Measurements from ENCODE around the gene SH3GLB1. TPM values are rescaled to one million over a fixed set of nuclear protein-coding genes. Genes with fewer than 3 reads are reported as not detected.
"Not testable (repeated sequence)": the region's sequence is repeated elsewhere in the genome, so short reads cannot be mapped to it uniquely, and the experiment has no call there.

Gene SH3GLB1
- 25.1 and 25.3 TPM in 2 replicates for total RNA-seq (2014; rRNA removed; shearing (Covaris generic))

DNA sequence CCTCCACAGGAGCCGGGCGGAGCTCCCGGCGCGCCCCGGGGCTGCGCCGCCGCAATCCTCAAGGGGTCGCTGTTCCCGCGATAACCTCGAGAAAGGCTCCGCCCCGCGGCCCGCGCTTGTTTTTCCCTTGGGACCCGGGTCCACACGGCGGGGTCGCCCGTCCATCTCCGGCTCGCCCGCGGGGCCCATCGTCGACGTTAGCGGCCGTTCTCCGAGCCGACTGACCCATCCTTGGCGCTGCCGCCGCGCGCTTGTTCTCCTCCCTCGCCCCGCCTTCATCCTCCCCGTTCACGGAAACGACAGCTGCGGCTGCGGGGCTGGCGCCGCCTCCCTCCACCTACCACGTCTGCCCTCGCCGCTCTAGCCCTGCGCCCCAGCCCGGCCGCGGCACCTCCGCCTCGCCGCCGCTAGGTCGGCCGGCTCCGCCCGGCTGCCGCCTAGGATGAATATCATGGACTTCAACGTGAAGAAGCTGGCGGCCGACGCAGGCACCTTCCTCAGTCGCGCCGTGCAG lies at the start of gene SH3GLB1:
Gene SH3GLB1 (plus strand): TSS at position 119 of the 514 bp plus-strand sequence. CDS start 324 bp downstream, at position 443.
- DNase-seq (ENCODE audit: low spot score): peak; percentile 37

DNA sequence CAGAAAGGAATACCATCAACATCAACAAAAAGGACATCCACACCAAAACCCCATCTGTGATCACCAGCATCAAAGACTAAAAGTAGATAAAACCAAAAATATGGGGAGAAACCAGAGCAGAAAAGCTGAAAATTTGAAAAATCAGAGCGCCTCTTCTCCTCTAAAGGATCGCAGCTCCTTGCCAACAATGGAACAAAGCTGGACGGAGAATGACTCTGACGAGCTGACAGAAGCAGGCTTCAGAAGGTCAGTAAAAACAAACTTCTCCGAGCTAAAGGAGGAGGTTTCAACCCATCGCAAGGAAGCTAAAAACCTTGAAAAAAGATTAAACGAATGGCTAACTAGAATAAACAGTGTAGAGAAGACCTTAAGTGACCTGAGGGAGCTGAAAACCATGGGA lies 46.0 kb upstream of the SH3GLB1 start:
- DNase-seq (ENCODE audit: low spot score): not testable (repeated sequence)

DNA sequence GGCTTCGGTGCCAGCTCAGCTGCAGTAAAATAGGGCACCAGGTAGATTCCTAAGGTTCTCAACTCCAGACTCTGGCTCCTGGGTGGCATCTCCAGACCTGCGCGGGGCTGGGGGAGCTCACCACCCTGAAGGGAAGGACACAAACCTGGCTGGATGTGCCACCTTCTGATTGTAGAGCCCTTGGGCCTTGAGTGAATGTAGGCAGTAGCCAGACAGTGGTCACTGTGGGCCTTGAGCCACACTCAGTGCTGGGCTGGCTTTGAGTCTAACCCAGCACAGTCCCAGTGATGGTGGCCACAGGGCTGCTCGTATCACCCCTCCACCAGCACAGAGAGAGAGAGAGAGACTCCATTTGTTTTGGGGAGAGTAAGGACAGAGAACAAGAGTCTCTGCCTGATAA lies 38.0 kb upstream of the SH3GLB1 start:
- no peak for DNase-seq (ENCODE audit: low spot score)

DNA sequence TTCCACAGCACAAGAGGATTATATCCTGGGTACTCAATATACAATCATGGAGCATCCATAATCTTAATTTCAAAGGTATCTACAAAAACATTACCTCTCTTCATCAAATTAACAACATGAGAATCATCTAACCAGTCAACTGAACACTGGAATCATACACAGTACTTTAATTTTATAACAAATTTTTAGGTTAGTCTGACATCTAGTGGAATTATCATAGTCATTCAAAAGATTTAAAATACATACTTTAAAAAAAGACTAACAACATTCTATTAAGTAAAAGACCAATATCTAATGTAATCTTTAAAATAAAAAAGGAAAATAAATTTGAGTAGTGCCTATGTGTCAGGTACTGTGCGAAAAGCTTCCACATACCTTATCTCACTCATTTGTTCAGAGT lies 16.8 kb upstream of the SH3GLB1 start:
- no peak for DNase-seq (ENCODE audit: low spot score)

DNA sequence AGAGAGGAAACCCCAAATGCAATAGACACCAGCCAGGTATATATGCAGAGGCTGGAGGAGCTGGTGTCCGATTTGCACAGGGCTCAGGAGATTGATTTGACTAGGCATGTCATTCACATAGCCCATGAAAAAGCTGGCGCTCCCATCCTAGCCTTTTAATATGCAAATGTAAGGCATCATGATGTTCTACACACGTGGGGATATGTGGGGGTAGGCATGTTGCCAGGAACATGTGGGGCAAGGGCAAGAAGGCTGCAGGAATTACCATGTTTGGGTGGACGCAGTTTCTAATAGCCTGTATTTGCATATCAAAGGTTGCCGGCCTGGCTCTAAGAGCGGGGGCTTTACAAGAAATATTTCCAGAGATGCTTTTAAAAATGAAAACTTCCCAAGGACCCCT lies 11.7 kb upstream of the SH3GLB1 start:
- DNase-seq (ENCODE audit: low spot score): no peak

DNA sequence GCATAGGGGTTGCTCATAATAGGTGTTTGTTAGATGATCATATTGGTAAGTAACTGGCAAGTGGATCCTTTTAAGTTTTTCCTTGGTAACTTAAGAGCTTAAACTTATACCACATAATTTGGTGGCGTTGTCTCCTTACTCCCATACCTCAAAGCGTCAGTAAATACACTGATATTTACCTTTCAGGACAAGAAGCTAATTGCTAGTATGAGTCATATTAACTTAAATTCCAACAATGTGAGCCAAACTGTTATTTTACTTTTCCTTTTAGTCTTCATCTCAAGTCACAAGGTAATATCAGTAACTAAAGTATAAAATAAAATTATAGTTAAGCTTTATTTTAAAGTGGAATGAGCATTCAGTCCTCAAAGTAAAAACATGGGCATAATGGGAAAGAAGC lies 9.0 kb upstream of the SH3GLB1 start:
- no peak for DNase-seq (ENCODE audit: low spot score)

DNA sequence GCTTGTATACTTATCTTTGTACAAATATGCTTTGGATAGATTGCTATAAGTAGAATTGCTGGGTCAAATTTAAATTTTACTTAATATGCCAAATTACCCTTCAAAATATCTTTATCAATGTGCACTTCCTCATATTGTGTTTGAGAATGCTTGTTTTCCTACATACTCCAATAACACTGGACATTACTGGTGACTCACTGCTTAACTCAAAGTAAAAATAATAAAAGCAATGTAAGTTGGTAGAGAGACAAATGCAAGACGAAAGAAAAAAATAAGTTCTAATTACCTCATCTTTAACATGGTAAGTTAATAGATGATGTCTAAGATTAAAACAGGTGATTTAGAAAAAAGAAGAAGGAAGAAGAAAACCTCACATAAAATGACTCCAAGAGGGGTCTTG lies 7.9 kb upstream of the SH3GLB1 start:
- DNase-seq (ENCODE audit: low spot score): no peak

DNA sequence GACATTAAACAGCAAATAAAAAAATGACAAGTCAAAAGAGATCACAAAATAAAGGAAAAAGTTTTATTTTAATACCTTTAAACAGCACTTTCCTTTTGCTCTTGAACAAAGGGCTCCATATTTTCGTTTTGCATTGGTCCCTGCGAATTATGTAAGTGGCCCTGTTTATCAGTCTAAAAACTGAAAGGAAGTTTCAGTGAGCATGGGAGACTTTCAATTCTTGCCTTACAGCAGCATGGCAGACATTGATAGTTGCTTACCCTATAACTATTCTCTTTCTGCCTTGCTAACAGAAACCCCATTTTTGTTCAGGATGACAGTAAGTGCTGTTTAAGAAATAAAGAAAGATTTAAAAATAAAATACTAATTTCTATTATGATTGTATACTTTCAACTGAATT lies 5.2 kb upstream of the SH3GLB1 start:
- DNase-seq (ENCODE audit: low spot score): no peak

DNA sequence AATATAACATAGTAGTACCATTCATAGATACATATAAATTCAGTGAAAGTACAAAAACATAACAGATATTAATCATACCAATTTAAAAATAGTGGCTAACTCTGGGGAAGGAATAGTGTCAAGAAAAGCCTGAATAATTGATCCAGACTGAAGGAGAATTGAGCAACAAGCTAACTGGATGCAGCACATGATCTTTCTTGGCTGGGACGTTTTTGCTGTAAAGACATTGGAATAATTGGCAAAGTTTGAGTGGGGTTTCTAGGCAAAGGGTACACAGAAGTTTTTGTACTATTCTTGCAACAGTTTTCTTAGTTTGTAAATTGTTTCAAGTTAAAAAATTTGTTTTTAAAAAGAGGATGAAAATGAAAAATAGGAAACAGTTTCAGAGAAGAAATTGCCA lies 2.6 kb upstream of the SH3GLB1 start:
- no peak for DNase-seq (ENCODE audit: low spot score)

DNA sequence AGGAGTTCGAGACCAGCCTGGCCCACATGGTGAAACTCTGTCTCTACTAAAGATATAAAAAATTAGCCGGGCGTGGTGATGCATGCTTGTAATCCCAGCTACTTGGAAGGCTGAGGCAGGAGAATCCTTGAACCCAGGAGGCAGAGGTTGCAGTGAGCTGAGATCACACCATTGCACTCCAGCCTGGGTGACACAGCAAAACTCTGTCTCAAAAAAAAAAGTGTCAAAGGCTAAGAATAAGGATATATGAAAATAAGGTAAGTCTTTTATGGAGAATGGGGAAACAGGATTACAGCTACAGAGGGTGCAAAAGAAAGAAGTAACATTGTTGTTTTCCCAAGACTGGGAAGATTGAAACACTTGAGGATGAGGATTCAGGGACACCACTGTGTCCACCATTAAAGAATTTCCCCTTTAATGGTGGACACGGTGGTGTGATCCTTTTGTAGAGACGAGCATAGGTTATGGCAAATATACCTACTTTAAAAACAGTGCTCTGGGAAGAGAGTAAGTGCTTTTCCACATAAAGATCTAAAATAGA lies 1.4 kb upstream of the SH3GLB1 start:
- DNase-seq (ENCODE audit: low spot score): not testable (repeated sequence)

DNA sequence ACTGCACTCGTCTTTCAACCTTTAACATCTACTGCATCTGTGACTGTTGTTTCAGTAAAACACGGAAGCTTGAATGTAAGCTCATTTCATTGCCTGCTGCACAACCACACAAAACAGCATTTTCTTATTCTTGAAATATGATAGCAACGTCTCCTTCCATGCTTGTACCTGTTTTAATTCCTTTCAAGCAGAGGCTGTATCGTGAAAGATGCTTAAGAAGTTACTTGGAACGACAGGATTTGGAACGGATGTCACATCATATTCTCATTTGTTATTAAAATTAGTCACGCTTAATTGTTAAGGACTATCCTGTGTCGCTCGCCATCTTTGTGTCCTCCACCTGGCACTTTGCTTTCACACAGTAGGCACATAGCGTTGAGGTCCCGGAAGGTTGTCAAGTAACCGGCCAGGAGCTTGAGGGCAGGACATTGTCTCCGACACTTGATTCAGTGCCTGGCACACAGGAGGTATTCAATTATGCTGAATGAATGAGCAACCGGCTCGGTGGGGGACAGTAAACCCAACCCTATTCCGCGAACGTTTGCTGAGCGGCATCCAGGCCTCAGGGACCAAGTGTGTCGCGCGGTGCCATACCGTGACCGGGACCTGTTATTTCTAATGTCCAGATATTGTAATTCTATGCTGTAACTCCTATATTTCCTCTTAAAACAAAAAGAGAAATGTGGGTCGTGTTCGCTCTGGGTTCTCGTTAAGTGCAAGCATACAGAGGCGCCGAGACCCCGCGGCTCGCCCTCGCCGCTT lies 499 bp upstream of the SH3GLB1 start:
- DNase-seq (ENCODE audit: low spot score): no peak

DNA sequence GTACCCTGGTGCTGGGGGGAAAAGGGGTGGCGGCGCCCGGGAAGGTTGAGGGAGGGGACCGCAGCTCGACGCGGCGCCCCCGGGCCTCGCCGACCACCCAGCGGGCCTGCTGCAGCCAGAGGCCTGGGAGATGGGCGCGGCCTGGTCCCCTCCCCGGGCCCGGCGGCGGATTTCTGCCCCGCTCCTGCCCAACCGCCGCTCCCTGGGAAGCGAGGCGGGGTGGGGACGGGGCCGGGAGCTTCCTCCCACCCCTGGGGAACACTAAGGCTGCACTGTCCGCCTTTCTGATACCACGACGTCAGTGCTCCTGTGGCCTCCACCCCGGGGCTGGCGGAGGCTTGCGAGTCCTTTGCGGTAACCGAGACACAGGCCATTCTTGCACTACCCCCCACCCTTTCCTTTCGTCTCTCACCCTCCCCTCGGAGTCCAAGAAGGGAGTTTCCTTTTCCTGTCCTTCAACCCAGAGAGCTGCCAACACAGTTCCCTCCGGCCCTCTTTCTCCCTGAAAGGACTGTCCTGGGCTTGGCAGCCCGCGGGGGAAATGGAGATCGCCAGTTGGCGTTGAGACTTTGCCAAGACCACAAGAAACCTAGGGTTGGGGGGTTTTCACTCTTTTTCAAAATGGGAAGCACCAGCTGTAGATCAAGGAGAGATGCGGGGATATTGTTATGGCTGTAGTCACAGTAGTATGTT lies 742 bp downstream of the SH3GLB1 start:
- peak; percentile 45 for DNase-seq (ENCODE audit: low spot score)

DNA sequence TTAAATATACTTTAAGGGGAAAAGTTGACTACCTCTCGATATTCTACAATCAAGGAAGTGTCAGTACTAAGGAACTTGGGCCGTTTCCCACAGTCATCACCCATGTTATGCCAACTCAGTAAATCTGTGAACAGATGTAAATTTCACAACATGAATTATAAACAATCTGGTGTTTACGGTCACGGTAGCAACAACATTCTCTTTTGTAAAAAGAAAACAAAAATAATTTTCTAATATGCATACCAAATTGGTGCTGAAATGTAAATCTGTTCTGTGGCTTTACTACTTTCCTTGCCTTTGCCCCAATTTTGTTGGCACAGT lies 1.2 kb downstream of the SH3GLB1 start:
- no peak for DNase-seq (ENCODE audit: low spot score)

DNA sequence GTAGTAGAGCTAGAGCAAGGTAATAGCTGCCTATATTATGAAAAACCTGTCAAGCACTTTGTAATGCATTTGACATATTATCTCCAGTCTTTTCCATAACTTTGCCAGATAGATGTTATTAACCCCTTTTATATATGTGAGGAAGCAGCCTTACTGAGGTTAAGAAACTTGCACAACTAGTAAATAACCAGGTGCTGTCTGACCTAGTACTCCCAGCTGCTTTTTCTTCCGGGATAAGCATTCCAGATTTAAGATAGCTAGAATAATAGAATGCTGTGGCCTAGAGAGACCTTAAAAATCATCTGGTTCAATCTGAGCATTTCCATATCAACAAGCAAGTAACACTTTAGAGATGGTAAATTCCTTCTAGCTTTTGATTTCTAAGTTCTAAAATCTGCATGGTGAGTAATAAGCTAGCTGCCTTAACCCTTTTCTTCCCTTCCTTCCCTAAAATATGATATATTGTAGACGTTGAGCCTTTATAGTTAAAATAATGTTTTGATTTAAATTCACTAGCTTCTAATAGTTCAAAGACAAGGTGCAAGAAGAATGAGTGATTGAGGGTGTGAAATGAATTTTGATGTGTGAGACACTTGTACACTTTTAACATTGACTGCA lies 1.8 kb downstream of the SH3GLB1 start:
- no peak for DNase-seq (ENCODE audit: low spot score)

DNA sequence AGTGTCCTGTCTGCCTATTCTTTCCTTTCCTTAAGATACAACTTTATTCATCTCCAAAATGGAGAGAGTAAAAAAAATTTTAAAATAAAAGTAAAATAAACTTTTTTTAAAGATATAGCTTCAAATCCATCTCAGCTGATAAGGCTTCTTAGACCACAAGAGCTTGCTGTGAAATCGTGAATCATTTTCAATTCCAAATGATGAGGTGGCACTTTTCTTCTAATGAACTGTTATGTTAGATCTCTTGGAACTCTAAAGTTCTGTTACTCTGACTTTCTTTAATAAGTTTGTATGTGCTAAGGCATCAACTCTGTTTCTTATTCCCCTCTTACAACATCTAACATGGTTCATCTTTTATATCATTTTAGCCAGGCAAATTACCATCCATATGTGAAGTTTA lies 4.5 kb downstream of the SH3GLB1 start:
- no peak for DNase-seq (ENCODE audit: low spot score)

DNA sequence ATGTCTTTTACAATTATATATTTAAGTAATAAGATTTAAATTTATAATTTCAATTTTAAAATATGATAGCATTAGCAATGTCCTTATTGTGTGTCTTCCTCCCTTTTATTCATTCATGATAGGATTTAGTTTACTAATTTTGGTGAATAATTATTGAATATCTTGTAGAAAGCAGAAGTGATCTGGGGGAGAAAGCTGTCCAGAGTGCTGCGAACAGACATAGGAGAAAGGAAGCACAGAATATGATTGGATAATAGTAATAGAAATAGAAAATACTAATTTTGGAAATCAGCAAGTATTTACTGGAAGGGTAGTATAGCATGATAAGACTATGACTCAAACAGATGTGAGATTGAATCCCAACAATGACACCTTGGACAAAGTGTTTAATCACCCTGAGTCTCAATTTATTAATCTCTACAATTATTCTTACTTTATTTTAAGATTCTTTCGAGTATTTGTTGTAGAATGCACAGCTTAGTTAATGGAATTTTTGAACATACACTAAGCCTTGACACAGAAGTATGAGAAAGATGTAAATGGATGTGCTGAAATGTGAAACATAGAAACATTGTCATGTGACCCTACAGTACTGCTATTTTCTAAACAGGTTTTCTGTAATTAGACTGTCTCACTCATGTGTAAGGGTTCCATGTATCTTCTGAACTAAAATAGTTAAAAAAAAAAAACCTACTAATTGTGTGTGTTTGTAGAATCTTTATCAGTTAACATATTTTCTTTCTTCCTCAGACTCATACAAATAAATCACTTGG lies 7.9 kb downstream of the SH3GLB1 start:
- DNase-seq (ENCODE audit: low spot score): no peak

DNA sequence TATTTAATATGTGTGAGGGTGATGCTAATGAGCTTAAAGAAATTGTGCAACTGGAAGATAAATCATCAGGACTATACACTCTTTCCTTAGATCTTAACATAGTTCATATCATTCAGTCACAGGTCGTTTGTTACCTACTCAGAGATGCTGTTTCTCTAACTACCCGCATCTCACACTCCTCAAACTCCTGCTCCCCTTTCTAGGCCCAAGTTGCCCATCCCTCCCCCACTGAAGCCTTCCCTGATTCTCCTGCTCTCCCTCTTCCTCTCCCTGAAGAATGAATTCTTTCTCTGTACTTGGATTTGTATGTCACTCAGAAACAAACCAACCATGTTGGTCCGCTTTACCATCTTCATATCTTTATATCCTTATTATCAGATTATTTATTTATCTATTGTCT lies 9.1 kb downstream of the SH3GLB1 start:
- DNase-seq (ENCODE audit: low spot score): no peak

DNA sequence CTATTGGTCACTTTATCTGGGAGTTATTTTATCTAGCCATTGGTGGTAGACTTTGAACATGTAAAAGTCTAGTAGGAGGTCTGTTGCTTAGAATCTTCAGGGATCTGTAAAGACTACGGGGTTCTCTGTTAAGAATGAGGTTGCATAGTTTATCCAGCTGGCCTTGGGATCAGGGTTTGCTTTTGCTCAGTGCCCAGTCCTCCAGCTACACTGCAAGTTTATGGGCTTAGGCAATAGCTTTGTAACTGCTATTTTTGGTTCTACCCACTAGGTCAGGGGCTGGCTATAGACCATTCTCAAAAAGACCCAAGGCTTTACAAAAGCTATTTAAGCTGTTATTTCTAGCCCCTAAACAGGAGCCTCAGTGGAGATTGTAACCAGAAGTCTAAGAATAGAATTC lies 9.8 kb downstream of the SH3GLB1 start:
- no peak for DNase-seq (ENCODE audit: low spot score)

DNA sequence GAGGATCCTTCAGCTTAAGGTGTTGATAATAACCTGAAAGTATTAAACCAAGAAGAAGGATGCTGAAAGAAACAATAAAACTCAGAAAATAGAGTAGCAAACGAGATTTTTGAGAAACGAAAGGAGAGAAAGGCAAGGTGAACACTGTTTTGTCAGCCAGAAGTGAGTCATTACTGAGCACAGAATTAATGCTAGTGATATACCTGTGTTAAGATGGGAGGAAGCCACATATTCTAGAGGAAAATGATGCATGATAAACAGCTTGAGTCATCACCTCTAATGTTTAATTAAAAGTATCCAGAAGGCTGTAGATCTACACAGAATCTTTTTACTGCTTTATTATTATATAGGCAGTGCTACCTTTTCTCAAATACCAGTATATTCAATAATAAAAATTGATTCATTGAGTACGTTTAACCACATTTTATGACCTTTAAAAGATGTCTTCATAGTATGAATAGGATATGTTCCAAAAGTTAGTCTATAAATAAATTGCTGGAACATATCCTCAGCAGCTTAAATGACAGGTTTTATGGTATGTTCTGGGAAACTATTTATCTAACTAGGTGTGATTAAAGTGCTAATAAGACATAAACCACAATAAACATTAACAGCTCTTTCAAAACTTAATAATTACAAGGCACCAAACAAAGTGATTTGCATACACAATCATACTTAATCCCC lies 10.3 kb downstream of the SH3GLB1 start:
- no peak for DNase-seq (ENCODE audit: low spot score)

DNA sequence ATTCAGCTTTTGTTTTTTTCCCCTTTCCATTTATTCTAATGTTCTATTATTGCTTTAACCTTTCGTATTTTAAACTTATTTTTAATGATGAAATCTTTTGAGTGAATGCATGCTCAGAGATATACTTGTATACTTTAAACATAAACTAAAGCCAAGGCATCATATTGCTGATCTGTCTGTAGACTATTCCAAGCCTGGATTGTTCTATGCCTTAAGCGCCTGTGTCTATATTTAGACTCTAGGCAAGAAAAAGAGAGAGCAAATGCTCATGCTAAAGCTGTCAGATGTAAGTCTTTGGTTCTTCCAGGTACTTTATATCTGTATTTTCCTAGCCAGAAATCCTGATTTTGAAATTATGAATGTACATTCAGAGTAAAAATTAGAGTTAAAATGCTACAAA lies 14.4 kb downstream of the SH3GLB1 start:
- no peak for DNase-seq (ENCODE audit: low spot score)

DNA sequence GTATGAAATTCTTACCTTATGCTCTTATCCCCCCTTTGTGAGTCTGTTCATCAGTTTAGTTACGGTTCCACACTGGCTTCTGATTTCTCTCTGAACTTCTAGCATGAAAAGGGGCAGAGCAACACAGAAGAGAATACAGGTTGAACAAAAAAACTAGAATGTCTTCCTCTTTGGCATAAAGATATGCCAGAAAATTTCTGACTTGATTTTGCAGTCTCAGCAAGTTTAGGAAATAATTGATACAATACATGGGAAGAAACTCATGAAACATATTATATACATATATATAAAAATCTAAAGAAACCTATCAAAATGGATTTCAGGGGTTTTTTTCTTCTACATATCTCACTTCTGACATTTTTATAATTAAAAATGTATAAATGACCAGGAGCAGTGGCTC lies 27.0 kb downstream of the SH3GLB1 start:
- no peak for DNase-seq (ENCODE audit: low spot score)
